Adrenal gland (tissue), 12 donors: Measurements from ENCODE around the gene OTOP3. TPM values are rescaled to one million over a fixed set of nuclear protein-coding genes. Genes with fewer than 3 reads are reported as not detected.

Experiments used
- DNase-seq, 7 donors: peaks; one replicate each; pipeline ENCODE4 v3.0.0-alpha.2; 2019 to 2020
- H3K27ac ChIP-seq, 5 donors: fragments of 200-600 bp; sonication (generic) in 4 of 5; 1 replicate in 3 of 5; 2 replicates in 2 of 5; pipeline versions ENCODE4 v1.5.1 to v1.8.0; 2016 to 2020; ENCODE audit warnings: mild to moderate bottlenecking in 1 of 5
- H3K27me3 ChIP-seq: fragments of 200-600 bp; 2 replicates; pipeline ENCODE4 v1.8.0; 2021
- H3K36me3 ChIP-seq, 2 donors: fragments of 200-600 bp; replicated peaks in 1 of 2; 1 replicate in 1 of 2; 2 replicates in 1 of 2; pipeline versions ENCODE4 v1.5.1 to v1.8.0; 2018 to 2022
- H3K4me1 ChIP-seq, 2 donors: fragments of 200-600 bp; replicated peaks in 1 of 2; 1 replicate in 1 of 2; 2 replicates in 1 of 2; pipeline versions ENCODE4 v1.5.1 to v1.8.0; 2018 to 2021
- H3K4me3 ChIP-seq, 4 donors: fragments of 200-600 bp; sonication (generic) in 3 of 4; one replicate each; pipeline ENCODE4 v1.5.1; 2016 to 2018
- H3K9me3 ChIP-seq, 3 donors: fragments of 200-600 bp; sonication (generic) in 1 of 3; replicated peaks in 1 of 3; 1 replicate in 2 of 3; 2 replicates in 1 of 3; pipeline versions ENCODE4 v1.5.1 to v1.8.0; 2016 to 2021
- CTCF ChIP-seq, 6 experiments: fragments of 450-650 bp in 4 of 6; fragments of 200-600 bp in 2 of 6; sonication (generic) in 1 of 6; IDR thresholded peaks; 1 replicate in 5 of 6; 2 replicates in 1 of 6; pipeline versions ENCODE4 v1.5.1 to v1.8.0; 2016 to 2021; ENCODE audit warnings: antibody characterized with exemption in 6 of 6, mild to moderate bottlenecking in 2 of 6, moderate library complexity in 1 of 6
- POLR2A ChIP-seq, 2 donors: fragments of 450-650 bp; IDR thresholded peaks; one replicate each; pipeline ENCODE4 v1.6.1; 2017; ENCODE audit warnings: antibody characterized with exemption in 2 of 2, mild to moderate bottlenecking in 2 of 2, moderate library complexity in 1 of 2
- WGBS, 4 donors: extraction: QIAGEN DNeasy Blood & Tissue Kit in 2 of 4; methylation state at CpG; one replicate each; pipeline versions ENCODE4 v1.1.5 to v1.1.7; 2013 to 2017; 5-methylcytosine and 5-hydroxymethylcytosine counted together
- intact Hi-C, 2 donors: fragments of 100-400 bp; cut with DNase I; formaldehyde crosslinking; loops; one replicate each; pipeline versions ENCODE4 v1.14.1 to v1.15.0; 2022 to 2023
- polyA plus RNA-seq, 3 donors: library from polyadenylated mRNA; stranded (reverse); fragments of 200-250 nt in 2 of 3; fragments of 350-450 nt in 1 of 3; fragmentation: Illumina TruSeq in 1 of 3; extraction: RNeasy Lipid Tissue Mini Kit (QIAGEN cat#74804) in 1 of 3; gene quantifications; one replicate each; pipeline ENCODE4 v1.2.3, GENCODE V29; 2013 to 2014
- total RNA-seq, 9 donors: library from RNA; depleted of rRNA in 4 of 9; stranded (reverse); fragments of >200 nt in 4 of 9; fragments of 120-200 nt in 1 of 9; fragmentation: NEBNext Ultra II Directional in 1 of 9; extraction: Animal tissue kit (Norgen Biotek cat#: 25700) in 1 of 9; gene quantifications; one replicate each; pipeline versions ENCODE4 v1.1.0 to v1.2.4, GENCODE V29; 2013 to 2023
- donor health status: healthy with polysubstance abuse.
- donor health status: Bipolar disorder and iron deficiency.
- donor health status: DM: yes; HTN: yes; CAD: no.
- donor health status: DM: no; HTN: no; CAD: no.
- donor health status: DM: no; HTN: no; CAD: no.
- donor health status: DM: yes; HTN: yes; CAD: no.

The OTOP3 gene
- total and polyA plus RNA-seq, 12 donors: not detected

DNA sequence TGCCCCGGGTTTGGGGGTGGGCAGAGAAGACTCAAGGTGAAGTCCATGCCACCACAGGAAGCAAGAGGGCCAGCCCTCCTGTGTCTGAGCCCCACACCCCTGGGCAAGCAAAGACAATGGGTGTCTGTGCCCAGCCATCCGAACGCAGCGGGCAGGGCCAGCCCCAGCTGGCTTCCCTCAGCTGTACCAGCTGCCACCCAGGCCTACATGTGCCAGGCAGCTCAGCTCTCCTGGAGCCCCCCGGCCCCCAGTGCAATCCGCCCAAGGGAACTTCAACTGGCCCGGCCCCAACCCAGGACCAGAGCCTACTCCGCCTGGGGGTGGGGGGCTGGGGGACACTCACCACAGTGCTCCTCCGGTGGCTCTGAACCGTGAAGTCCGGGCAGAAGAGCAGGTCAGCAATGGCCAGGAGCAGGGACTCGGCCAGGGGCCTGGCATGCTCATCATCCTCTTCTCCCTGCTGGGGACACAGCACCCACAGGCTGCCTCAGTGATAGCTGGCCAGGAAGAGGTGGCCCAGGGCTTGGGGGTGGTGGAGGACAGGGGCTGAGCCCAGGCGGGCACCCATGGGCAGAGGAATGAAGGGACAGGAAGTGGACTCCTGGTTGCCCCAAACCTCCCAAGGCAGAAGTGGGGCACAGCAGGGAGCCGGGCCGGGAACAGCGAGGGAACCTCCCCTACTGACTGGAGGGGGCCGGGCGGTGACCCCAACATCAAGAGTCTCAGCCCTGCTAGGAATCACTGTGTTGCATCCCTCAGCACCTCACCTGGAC, 27.1 kb downstream of the OTOP3 start:
- no peaks in the 10 kb centered on the region for H3K9me3 ChIP-seq
- H3K36me3 ChIP-seq: no peaks in the 10 kb centered on the region
- no peak for DNase-seq
- no peaks in the 10 kb centered on the region for H3K4me1 ChIP-seq
- H3K27ac ChIP-seq: no peak overlapping the region
- H3K27me3 ChIP-seq: no peaks in the 10 kb centered on the region
- TF ChIP-seq POLR2A (IDR thresholded peaks at IDR 0.05): no peak
- TF ChIP-seq CTCF (IDR thresholded peaks at IDR 0.05): no peak
- intact Hi-C loops: loop anchor here (5.0 to 10.0 kb wide), 3 partner anchors 44 to 239 kb away; partner anchors contain the start of gene ARMC7 (in 1 of the 2)
- H3K4me3 ChIP-seq: no peak overlapping the region
- 73 to 85% (median 82%) methylated on average over 11 to 18 of the region's 18 CpGs for WGBS, 4 donors

GRCh38 chr17:74963656-74964055, 28.0 kb downstream of the OTOP3 start:
- TF ChIP-seq POLR2A (IDR thresholded peaks at IDR 0.05): no peak
- no peak for TF ChIP-seq CTCF (IDR thresholded peaks at IDR 0.05)
- Histone ChIP-seq H3K36me3 (no peaks in the 10 kb centered on the region), H3K4me1 (no peaks in the 10 kb centered on the region), H3K4me3 (no peak overlapping the region), H3K27me3 (no peaks in the 10 kb centered on the region), H3K27ac (no peak overlapping the region), H3K9me3 (no peaks in the 10 kb centered on the region)
- intact Hi-C loops: loop anchor here (5.0 to 10.0 kb wide), 3 partner anchors 44 to 239 kb away; partner anchors contain the start of gene ARMC7 (in 1 of the 2)
- no peak for DNase-seq
- WGBS, 4 donors: 60 to 74% (median 66%) methylated on average over 5 to 12 of the region's 12 CpGs

GRCh38 chr17:74964246-74964761, 28.6 kb downstream of the OTOP3 start:
- TF ChIP-seq POLR2A (IDR thresholded peaks at IDR 0.05): no peak
- TF ChIP-seq CTCF (IDR thresholded peaks at IDR 0.05): no peak
- Histone ChIP-seq H3K27ac (no peak overlapping the region), H3K4me1 (no peaks in the 10 kb centered on the region), H3K9me3 (no peaks in the 10 kb centered on the region), H3K36me3 (no peaks in the 10 kb centered on the region), H3K4me3 (no peak overlapping the region), H3K27me3 (no peaks in the 10 kb centered on the region)
- 91 to 93% (median 92%) methylated on average over 8 to 12 of the region's 12 CpGs; no CpG with 5 or more reads in 1 of the 4 donors for WGBS, 4 donors
- intact Hi-C loops: loop anchor here (5.0 to 10.0 kb wide), 3 partner anchors 43 to 238 kb away; partner anchors contain the start of gene ARMC7 (in 1 of the 2)
- no peak for DNase-seq

- Histone ChIP-seq H3K27me3 (no peaks in the 10 kb centered on the region), H3K4me1 (no peaks in the 10 kb centered on the region), H3K36me3 (no peaks in the 10 kb centered on the region), H3K4me3 (no peak overlapping the region), H3K27ac (no peak overlapping the region), H3K9me3 (no peaks in the 10 kb centered on the region)
- DNase-seq: no peak
- TF ChIP-seq POLR2A (IDR thresholded peaks at IDR 0.05) (no peak), CTCF (IDR thresholded peaks at IDR 0.05) (no peak)
- whole genome bisulfite sequencing, 4 donors: 80 to 88% (median 84%) methylated on average over 11 to 14 of the region's 14 CpGs
- intact Hi-C loops: loop anchor here (5.0 to 10.0 kb wide), 3 partner anchors 42 to 237 kb away; partner anchors contain the start of gene ARMC7 (in 1 of the 2)
Observed at GRCh38 chr17:74964988-74965622, 29.4 kb downstream of the OTOP3 start.
